ENCODE results near the gene ANKRD65.
"Not testable (repeated sequence)": the region's sequence is repeated elsewhere in the genome, so short reads cannot be mapped to it uniquely, and the experiment has no call there.

ANKRD65 gene

GRCh38 chr1:1430114-1430982 lies 9.3 kb upstream of the ANKRD65 start:
- no peak for DNase-seq

DNA sequence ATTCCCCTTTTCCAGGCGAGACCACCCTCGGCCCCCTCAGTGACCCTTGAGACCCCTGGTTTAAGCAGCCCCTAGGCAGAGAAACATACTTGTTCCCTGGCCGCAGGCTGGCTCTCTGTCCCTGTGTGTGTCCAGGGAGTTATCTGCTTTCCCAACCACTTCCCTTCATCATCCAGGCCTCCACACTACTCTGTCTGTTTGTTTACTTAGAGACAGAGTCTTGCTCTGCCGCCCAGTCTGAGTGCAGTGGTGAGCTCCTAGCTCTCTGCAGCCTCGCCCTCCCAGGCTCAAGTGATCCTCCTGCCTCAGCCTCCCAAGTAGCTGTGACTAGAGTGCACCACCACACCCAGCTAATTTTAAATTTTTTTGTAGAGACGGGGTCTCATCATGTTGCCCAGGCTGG lies 8.6 kb upstream of the ANKRD65 start:
- no peak for DNase-seq

DNA sequence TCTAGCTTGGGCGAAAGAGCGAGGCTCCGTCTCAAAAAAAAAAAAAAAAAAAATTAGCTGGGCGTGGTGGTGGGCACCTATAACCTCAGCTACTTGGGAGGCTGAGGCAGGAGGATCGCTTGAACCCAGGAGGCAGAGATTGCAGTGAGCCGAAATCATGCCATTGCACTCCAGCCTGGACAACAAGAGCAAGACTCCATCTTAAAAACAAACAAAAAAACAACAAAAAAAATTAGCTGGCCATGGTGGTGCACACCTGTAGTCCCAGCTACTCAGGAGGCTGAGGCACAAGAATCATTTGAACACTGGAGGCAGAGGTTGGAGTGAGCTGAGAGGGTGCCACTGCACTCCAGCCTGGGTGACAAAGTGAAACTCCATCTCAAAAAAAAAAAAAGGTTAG lies 7.9 kb upstream of the ANKRD65 start:
- DNase-seq = not testable (repeated sequence)

DNA sequence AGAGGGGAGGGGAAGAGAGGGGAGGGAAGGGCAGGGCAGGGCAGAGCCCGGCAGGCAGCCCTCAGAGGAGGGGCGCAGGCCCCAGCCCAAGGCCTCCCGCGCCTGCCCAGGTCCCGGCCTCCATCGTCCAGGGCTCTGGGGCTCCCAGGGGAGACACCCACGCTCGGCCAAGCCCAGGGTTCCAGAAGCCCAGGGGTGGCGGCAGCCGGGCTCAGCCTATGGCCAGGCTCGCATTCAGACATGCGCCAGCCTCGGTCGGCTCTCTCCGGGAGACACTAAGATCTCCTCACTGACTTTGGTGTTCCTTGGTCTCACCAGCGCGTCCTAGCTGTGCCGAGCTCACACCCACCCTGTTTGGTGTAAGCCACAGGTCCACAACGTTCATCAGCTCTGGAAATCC lies 7.1 kb upstream of the ANKRD65 start:
- peak; percentile 16 for DNase-seq

- no peak for DNase-seq
Measured at GRCh38 chr1:1427820-1428148, 6.7 kb upstream of the ANKRD65 start.

DNA sequence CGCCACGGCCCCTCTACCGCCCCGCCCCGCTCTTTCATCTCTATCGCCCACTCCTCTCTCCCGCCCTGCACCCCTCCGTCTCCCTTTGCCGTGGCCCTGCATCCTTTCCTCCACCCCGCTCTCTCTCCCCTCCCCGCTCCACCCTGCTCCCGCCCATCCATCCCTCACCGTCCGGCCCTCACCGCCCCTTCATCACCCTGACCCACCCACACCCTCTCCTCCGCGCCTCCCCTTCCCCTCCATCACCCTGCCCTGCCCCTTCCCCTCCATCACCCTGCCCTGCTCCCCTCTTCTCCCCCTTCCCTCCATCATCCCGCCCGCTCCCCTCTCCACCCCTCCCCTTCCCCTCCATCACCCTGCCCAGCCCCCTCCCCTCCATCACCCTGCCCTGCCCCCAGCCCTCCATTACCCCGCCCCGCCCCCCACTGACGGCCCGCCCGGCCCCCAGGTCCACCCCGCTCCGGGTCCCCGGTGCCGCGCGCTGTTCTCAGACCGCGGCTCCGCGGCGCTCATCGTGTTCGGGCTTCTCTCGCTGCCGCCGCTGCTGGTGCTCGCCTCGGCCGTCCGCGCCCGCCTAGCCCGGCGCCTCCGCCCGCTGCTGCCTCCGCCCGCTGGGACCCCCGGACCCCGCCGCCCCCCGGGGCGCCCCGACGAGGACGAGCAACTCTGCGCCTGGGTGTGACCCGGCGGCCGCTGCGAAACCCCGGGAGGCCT lies 6.2 kb upstream of the ANKRD65 start:
- peak; percentile 24 for DNase-seq

- peak; percentile 25 for DNase-seq
Measured at GRCh38 chr1:1426496-1427105, 5.5 kb upstream of the ANKRD65 start.

DNA sequence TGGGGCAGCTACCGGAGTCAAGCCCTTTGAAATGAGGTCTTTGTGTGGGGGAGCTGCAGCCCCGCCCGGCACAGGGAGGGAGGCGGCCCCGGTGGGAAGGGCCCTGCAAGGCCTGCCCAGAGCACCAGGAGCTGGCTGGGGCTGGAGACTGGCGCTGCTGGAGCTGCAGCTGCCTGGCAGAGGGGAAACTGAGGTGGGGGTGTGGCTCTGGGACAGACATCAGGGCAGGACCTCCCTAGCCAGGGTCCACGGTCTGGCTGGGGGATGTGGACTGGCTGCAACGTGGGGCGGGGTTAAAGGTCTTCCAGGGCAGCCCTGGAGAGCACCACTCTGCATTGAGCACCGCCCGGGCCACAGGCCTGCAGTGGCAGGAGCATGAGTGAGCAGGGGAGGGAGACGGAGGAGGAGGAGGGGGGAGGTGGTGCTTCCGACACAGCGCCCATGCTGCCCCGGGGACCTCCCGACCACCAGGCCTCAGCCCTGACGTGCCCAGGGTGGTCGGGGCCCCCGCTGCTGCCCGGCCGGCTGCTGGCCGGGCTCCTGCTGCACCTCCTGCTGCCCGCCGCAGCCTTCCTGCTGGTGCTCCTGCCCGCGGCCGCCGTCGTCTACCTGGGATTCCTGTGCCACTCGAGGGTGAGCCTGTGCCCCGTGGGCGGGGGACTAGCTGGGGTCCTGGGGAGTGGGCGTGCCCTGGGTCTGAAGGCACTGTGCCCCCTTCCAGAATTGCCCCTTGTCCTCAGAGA lies 4.8 kb upstream of the ANKRD65 start:
- DNase-seq = peak; percentile 16

DNA sequence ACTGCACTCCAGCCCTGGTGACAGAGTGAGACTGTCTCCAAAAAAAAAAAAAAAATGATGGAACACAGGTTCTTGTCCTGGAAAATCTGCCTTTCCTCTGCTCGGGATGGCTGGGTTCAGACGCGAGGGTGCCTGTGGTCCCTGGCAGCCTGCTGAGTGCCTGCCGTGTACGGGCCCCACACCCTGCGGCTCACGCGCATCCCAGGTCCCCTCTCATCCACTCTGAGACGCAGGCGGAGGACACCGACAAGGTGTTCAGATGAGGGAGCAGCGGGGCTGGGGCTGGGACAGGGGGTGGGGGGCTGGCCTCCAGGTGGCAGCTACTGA lies 4.3 kb upstream of the ANKRD65 start:
- DNase-seq = no peak

GRCh38 chr1:1424707-1425106 lies 3.6 kb upstream of the ANKRD65 start:
- no peak for DNase-seq

- no peak for DNase-seq
Measured at GRCh38 chr1:1423245-1423597, 2.1 kb upstream of the ANKRD65 start.

DNA sequence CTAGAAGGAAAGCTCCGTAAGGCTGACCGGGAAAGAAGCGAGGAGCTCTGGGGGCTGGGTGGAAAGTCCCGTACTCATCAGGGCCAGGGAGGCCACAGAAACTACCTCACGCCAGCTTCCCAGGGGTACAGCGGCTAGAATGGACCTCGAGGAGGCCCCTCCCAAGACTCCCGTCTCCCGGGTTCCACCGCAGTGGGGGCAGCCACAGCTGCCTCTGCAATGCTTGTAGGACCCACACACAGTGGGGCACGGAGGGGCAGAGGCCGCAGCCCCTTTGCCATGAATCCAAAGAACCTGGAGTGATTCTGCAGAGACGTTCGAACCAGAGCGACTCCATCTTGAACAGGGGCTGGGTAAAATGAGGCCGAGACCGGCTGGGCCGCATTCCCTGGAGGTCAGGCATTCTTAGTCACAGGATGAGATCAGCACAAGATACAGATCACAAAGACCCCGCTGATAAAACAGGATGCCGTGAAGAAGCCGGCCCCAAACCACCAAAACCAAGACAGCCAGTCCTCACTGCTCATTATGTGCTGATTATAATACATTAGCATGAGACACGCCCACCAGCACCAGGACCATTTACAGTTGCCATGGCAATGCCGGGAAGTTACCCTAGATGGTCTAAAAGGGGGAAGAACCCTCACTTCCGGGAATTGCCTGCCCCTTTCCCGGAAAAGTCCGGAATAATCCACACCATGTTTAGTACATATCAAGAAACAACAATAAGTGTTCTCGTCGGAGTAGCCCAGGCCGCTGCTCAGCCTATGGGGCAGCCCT lies 1.6 kb upstream of the ANKRD65 start:
- DNase-seq = peak; percentile 14

GRCh38 chr1:1421907-1422464 lies 910 bp upstream of the ANKRD65 start:
- no peak for DNase-seq

- DNase-seq = no peak
Measured at GRCh38 chr1:1420654-1421141, 378 bp downstream of the ANKRD65 start.

DNA sequence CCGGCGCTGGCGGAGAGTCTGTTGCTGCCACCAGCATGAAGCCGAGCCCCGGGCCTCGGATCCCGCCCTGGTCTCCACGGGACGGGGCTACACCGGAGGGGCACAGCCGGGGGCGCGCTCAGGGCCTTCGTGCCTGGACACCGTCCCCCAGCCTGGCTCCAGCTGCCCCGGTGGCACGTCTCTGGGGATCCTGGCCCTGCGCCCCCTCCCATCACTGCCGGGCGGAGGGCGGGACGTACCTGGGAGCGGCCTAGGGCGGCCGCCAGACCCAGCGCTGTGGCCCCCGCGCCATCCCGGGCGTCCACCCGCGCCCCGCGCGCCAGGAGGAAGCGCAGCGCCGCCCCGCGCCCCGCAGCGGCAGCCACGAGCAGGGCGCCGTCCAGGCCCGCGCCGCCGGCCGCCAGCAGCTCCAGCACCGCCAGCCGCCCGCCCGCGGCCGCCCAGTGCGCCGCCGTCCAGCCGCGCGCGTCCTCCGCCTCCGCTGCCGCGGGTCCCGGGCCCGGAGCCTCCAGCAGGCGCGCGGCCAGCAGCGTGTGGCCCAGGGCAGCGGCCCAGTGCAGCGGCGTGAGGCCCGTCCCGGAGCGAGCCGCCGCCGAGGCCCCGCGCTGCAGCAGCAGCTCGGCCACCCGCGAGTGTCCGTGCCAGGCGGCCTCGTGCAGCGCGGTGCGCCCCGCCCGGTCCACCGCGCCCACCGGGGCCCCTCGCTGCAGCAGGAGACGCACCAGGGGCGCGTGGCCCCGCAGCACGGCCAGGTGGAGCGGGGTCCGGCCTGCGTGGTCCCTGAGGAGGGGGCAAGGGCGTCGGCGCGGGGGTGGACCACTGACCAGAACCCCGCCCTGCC lies 1.0 kb downstream of the ANKRD65 start:
- DNase-seq = peak; percentile 40

DNA sequence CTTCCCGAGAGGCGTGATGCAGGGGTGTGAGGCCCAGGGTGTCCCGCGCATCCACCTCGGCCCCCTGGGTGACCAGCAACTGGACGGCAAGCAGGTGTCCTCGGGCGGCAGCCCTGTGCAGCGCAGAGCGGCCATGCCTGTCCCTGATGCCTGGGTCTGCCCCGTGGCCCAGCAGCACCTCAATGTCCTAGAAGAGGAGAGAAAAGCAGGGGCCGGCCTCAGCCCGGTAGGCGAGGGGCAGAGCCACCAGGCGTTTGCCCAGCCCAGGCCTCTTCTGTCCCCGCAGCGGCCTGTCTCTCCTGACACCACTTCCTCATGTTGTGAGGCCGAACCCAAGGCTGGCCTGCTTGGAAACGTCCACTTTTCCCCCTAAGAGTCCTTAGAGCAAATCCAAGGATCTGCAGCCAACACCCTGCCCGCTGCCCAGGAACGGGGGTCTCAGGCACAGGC lies 1.7 kb downstream of the ANKRD65 start:
- no peak for DNase-seq

DNA sequence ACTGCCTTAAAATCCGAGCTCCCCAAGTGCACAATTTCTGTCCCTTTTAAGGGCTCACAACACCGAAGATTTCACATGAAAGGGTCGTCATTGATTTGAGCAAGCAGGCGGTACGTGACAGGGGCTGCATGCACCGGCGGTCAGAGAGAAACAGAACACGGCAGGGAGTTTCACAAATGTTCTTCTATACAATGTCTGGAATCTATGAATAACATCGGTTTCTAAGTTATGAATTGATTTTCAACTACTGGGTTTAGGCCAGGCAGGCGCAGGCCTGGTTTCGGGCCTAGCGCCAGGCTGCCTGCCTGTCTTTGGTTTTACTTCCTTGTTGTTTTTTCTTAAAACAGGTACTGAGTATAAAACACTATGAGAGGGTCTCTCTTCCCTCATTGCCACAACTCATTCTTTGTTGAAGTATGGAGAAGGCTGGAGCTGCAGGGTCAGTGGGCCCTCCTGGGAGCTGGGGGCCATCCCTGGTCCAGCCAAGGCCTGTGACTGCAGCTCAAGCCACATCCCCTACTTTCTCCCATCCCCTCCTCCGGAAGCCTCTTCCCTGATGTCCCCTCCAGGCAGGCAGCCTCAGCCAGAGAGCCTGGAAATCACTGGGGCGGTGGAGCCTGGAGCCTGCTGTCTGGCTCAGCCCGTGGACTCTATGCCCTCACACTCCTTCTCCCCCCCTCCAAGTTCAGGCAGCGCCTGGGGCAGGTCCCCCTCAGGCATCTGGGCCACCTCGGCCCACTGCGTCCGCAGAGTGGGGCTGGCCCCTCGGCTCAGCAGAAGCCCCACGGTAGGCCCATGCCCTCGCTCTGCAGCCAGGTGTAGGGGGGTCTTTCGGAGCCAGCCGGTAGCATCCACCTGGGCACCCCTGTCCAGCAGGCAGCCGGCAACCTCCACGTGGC lies 2.4 kb downstream of the ANKRD65 start:
- no peak for DNase-seq

GRCh38 chr1:1417825-1418463 lies 3.1 kb downstream of the ANKRD65 start:
- not testable (repeated sequence) for DNase-seq

DNA sequence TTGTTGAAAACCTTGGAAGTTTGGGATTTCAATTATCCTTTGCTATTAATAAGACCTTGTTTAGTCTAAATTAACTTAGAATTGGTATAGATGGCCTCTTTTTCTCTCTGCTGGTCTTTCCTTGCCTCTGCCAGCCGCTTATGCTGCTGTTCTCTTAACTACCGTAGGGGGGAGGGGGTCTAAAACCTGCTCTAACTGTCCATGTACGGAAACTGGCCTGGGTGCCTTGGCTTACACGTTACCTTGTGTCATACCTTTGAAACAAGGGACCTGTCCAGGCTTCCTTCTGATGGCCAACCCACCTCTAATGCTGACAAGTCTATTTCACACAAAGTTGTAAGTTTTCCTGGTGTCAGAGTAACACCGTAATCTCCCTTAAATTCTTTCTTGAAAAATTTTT lies 3.7 kb downstream of the ANKRD65 start:
- DNase-seq = not testable (repeated sequence)

DNA sequence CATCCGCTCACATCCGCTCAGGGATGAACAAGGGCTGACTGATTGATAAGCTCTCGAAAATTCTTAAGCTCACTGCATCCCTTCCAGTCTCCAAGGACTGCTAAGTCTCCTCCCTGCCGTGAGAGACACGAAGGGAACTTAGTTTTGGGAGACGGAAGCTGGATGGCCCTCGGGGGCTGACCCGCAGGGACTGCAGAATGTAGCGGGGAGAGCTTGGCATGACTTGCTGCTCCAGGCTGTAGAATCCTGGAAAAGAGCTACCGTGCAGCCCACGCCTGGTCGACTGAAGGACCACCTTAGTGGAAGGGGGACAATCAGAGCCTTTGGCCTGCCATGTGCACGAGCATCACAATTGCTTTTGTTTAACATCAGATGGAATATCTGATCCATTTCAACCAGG lies 5.3 kb downstream of the ANKRD65 start:
- no peak for DNase-seq
